Endothelial cell of umbilical vein (primary cell): ENCODE results near the gene TRAPPC2. TPM values are rescaled to one million over a fixed set of nuclear protein-coding genes. Genes with fewer than 3 reads are reported as not detected.
"Not testable (repeated sequence)": the region's sequence is repeated elsewhere in the genome, so short reads cannot be mapped to it uniquely, and the experiment has no call there.

Source experiments
- BruUV-seq: library from RNA; stranded (reverse); fragments of 400-500 nt; replicated peaks from 2 replicates; lab custom pipeline; 2021; lab: Mats Ljungman, UMichigan
- CTCF ChIA-PET: fragments of 300-600, 350-600 bp; sonication (Branson Sonifier 250); formaldehyde crosslinking; loops from one replicate; lab custom pipeline; 2021; ENCODE audit warnings: antibody characterized with exemption, inconsistent platforms; lab: Charles Lee
- POLR2A ChIA-PET: fragments of 300-600, 350-600 bp; sonication (Branson Sonifier 250); formaldehyde crosslinking; loops from one replicate; lab custom pipeline; 2021; ENCODE audit warnings: antibody characterized with exemption, inconsistent platforms; lab: Charles Lee
- DNase-seq: peaks from one replicate; pipeline ENCODE4 v3.0.0-alpha.2; 2011; ENCODE audit warnings: low read depth, low spot score
- FAIRE-seq: peaks from 2 replicates; lab custom pipeline; 2011; peaks lifted over from hg19 to GRCh38; lab: Jason Lieb, UNC
- H2AFZ ChIP-seq: 2 replicates; pipeline ENCODE4 v1.6.0; 2012; ENCODE audit warnings: low read depth, low read length, control low read depth, inconsistent platforms
- H3K27ac ChIP-seq: 2 replicates; pipeline ENCODE4 v1.5.1; 2011; ENCODE audit warnings: low read depth, mild to moderate bottlenecking, control low read depth, low read length, moderate library complexity; ENCODE audit not compliant: insufficient read depth
- H3K27me3 ChIP-seq, 2 experiments: 2 replicates each; pipeline versions ENCODE4 v1.6.0 to v1.6.1; 2011; ENCODE audit warnings: low read length in 2 of 2, mixed read lengths in 1 of 2; ENCODE audit not compliant: control insufficient read depth in 2 of 2, insufficient read depth in 2 of 2
- H3K36me3 ChIP-seq, 2 experiments: 2 replicates in 1 of 2; 3 replicates in 1 of 2; pipeline ENCODE4 v1.5.1; 2011; ENCODE audit warnings: low read length in 2 of 2, mild to moderate bottlenecking in 1 of 2, moderate library complexity in 1 of 2; ENCODE audit not compliant: control insufficient read depth in 2 of 2, insufficient read depth in 2 of 2; ENCODE audit errors: extremely low read depth in 1 of 2
- H3K4me1 ChIP-seq: 3 replicates; pipeline ENCODE4 v1.5.1; 2011; ENCODE audit warnings: mild to moderate bottlenecking, low read length; ENCODE audit not compliant: control insufficient read depth, insufficient read depth; ENCODE audit errors: extremely low read depth
- H3K4me2 ChIP-seq: 2 replicates; pipeline ENCODE4 v1.6.1; 2011; ENCODE audit warnings: low read length, control low read depth, mixed read lengths; ENCODE audit not compliant: insufficient read depth
- H3K4me3 ChIP-seq, 3 experiments: fragments of 200-600 bp in 1 of 3; sonication (generic), shearing (Covaris generic) in 1 of 3; replicated peaks in 1 of 3; 2 replicates each; pipeline ENCODE4 v1.5.1; 2011 to 2016; ENCODE audit warnings: control low read depth in 3 of 3, low read length in 3 of 3, mild to moderate bottlenecking in 2 of 3, inconsistent platforms in 1 of 3, low read depth in 1 of 3, moderate library complexity in 1 of 3; ENCODE audit not compliant: insufficient read depth in 1 of 3
- H3K79me2 ChIP-seq: 2 replicates; pipeline ENCODE4 v1.6.0; 2012; ENCODE audit warnings: low read length, inconsistent platforms; ENCODE audit not compliant: control insufficient read depth, insufficient read depth
- H3K9ac ChIP-seq: replicated peaks from 2 replicates; pipeline ENCODE3; 2011; ENCODE audit warnings: low read length, control low read depth; ENCODE audit not compliant: insufficient read depth; ENCODE audit errors: extremely low read depth
- H3K9me1 ChIP-seq: replicated peaks from 3 replicates; pipeline ENCODE4 v1.6.0; 2011; ENCODE audit warnings: mild to moderate bottlenecking, low read length; ENCODE audit not compliant: control insufficient read depth, insufficient read depth; ENCODE audit errors: extremely low read depth
- H3K9me3 ChIP-seq: replicated peaks from 2 replicates; pipeline ENCODE4 v1.5.1; 2012; ENCODE audit warnings: low read length, inconsistent platforms; ENCODE audit not compliant: control insufficient read depth, insufficient read depth
- H4K20me1 ChIP-seq: replicated peaks from 2 replicates; pipeline ENCODE3; 2011; ENCODE audit warnings: mild to moderate bottlenecking, low read length; ENCODE audit not compliant: control insufficient read depth, insufficient read depth; ENCODE audit errors: extremely low read depth
- CTCF ChIP-seq, 2 donors: IDR thresholded peaks; 1 replicate in 1 of 2; 2 replicates in 1 of 2; pipeline ENCODE4 v1.5.1; 2011; ENCODE audit warnings: low read length in 2 of 2, mild to moderate bottlenecking in 2 of 2, moderate library complexity in 2 of 2, control low read depth in 1 of 2, inconsistent platforms in 1 of 2, low read depth in 1 of 2; ENCODE audit not compliant: insufficient read depth in 1 of 2; ENCODE audit errors: extremely low read depth in 1 of 2
- EZH2 ChIP-seq: IDR thresholded peaks from 2 replicates; pipeline ENCODE4 v1.6.1; 2012; ENCODE audit warnings: borderline replicate concordance, low read depth, mild to moderate bottlenecking, moderate library complexity, low read length, inconsistent platforms; ENCODE audit not compliant: severe bottlenecking
- FOS ChIP-seq: IDR thresholded peaks from 2 replicates; pipeline ENCODE4 v1.6.1; 2011; ENCODE audit warnings: mild to moderate bottlenecking, low read length, moderate library complexity, borderline replicate concordance; ENCODE audit not compliant: insufficient read depth
- GATA2 ChIP-seq: IDR thresholded peaks from 2 replicates; pipeline ENCODE4 v1.7.0; 2011; ENCODE audit warnings: low read depth, mild to moderate bottlenecking, moderate library complexity, mixed read lengths, low read length; ENCODE audit not compliant: insufficient read length, insufficient read depth
- MAX ChIP-seq: IDR thresholded peaks from 2 replicates; pipeline ENCODE4 v1.6.1; 2011; ENCODE audit not compliant: insufficient read depth, insufficient read length
- POLR2A ChIP-seq: IDR thresholded peaks from 2 replicates; pipeline ENCODE4 v1.6.1; 2012; ENCODE audit warnings: low read depth, mild to moderate bottlenecking, control low read depth, low read length
- dilution Hi-C: fragments of 300-500 bp; cut with MboI; formaldehyde crosslinking; loops from one replicate; pipeline ENCODE4 v1.15.0; 2019; ENCODE audit warnings: low sequenced_read_pairs; ENCODE audit not compliant: extremely low pct_ligation_motif_present
- intact Hi-C: fragments of 100-400 bp; cut with micrococcal nuclease; formaldehyde crosslinking; loops from one replicate; pipeline ENCODE4 v1.10.0; 2022
- polyA plus RNA-seq, 4 experiments: library from polyadenylated mRNA; depleted of rRNA in 3 of 4; stranded (reverse) in 3 of 4; unstranded in 1 of 4; fragments of >200 nt; gene quantifications; 2 replicates each; pipeline versions ENCODE4 v1.2.1 to v1.2.3, GENCODE V29; 2011 to 2012; ENCODE audit warnings: missing spikeins in 1 of 4
- total RNA-seq: library from RNA; stranded (reverse); gene quantifications from 2 replicates; pipeline ENCODE4 v1.2.3, GENCODE V29; 2021

Gene TRAPPC2
- total and polyA plus RNA-seq, 2 donors (not counting 3 experiments of a cell fraction or from before 2014, with no cell fraction given): 6.6 to 13.0 TPM

- Histone ChIP-seq H3K9me1 (no peaks in the 10 kb centered on the region), H3K9me3 (no peaks in the 10 kb centered on the region), H4K20me1 (no peaks in the 10 kb centered on the region), H3K9ac (no peak overlapping the region), H3K4me2 (no peak overlapping the region), H3K4me1 (no peaks in the 10 kb centered on the region), H3K4me3 (no peak overlapping the region), H3K27me3 (no peaks in the 10 kb centered on the region), H3K27ac (no peak overlapping the region), H3K36me3 (no peaks in the 10 kb centered on the region), H2AFZ (no peak overlapping the region), H3K79me2 (no peaks in the 10 kb centered on the region)
- no peak for FAIRE-seq
- DNase-seq: no peak
- POLR2A ChIA-PET: no interaction called here
- TF ChIP-seq POLR2A: no peak
- intact Hi-C loops (no loop called here), dilution Hi-C loops (no loop called here)
- BruUV-seq: no TSS peak
- CTCF ChIA-PET: no interaction called here
Measured at GRCh38 chrX:13681595-13681994, 52.8 kb downstream of the TRAPPC2 start.

GRCh38 chrX:13679700-13680099 is 54.7 kb downstream of the TRAPPC2 start:
- H3K4me3 ChIP-seq, H3K9ac ChIP-seq, H3K27me3 ChIP-seq, BruUV-seq, intact Hi-C loops, H3K79me2 ChIP-seq, DNase-seq, H3K36me3 ChIP-seq, H3K4me2 ChIP-seq, H3K9me3 ChIP-seq, H3K27ac ChIP-seq, dilution Hi-C loops, H4K20me1 ChIP-seq, H3K4me1 ChIP-seq, H2AFZ ChIP-seq, H3K9me1 ChIP-seq, CTCF ChIA-PET, FAIRE-seq, POLR2A ChIA-PET: not testable (repeated sequence)

- no peaks in the 10 kb centered on the region for H4K20me1 ChIP-seq
- H3K9ac ChIP-seq: no peak overlapping the region
- no peaks in the 10 kb centered on the region for H3K27me3 ChIP-seq
- no peak for DNase-seq
- H3K79me2 ChIP-seq: no peaks in the 10 kb centered on the region
- ChIA-PET POLR2A (no interaction called here), CTCF (no interaction called here)
- BruUV-seq: no TSS peak
- no peaks in the 10 kb centered on the region for H3K9me3 ChIP-seq
- H3K9me1 ChIP-seq: no peaks in the 10 kb centered on the region
- H3K36me3 ChIP-seq: no peaks in the 10 kb centered on the region
- H3K4me2 ChIP-seq: no peak overlapping the region
- dilution Hi-C loops: no loop called here
- H3K27ac ChIP-seq: no peak overlapping the region
- H2AFZ ChIP-seq: no peak overlapping the region
- H3K4me3 ChIP-seq: no peak overlapping the region
- FAIRE-seq: no peak
- intact Hi-C loops: no loop called here
- H3K4me1 ChIP-seq: no peaks in the 10 kb centered on the region
- TF ChIP-seq EZH2 (no peak), CTCF (IDR thresholded peaks at IDR 0.05; ENCODE audit: extremely low read depth in 1 of 2, insufficient read depth in 1 of 2, low read depth in 1 of 2, low read length in 2 of 2) (no peak), POLR2A (no peak), MAX (no peak), GATA2 (no peak), FOS (no peak)
Measured at GRCh38 chrX:13676885-13677284, 57.5 kb downstream of the TRAPPC2 start.
